ENCODE results near the gene HMGB4. TPM values are rescaled to one million over a fixed set of nuclear protein-coding genes. Genes with fewer than 3 reads are reported as not detected.

The HMGB4 gene
- total and polyA plus RNA-seq, 2 donors (not counting 3 experiments of a cell fraction or from before 2014, with no cell fraction given): not detected

DNA sequence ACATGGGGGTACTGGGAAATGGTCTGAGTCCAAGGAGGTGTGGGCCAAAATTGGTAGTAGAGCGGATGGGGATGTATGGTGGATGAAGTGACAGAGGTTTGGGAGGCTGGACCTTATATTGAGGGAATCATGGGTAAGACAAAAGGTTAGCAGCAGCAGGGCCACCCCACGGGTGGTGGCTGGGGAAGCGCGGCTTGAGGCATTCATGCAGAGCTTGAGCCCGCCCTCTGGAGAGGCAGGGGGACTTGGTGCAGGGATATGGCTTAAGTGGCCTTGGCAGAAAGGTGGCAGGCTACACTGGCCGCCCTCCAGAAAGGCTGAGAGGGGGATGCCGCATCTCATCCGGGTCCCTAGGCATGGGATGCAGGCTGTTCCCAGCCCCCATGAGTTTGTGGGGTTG is 31.5 kb downstream of the HMGB4 start:
- FAIRE-seq: no peak

DNA sequence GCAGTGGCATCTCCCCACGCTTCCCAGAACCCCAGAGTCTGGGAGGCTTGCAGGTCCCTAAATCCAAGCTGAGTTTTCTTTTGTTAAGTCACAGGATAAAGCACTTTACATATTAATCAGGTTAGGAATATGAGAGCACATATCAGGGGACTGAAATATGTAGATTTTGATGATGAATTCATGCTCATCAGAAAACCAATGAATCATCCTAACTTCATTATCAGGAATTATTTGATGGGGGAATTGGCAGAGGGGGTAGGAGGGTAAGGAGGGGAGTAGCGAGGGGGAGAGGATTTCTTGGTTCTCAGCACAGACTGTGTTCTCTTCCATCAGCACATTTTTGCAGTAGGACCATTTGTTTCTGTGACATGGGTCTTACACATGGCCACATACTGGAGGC is 32.1 kb downstream of the HMGB4 start:
- no peak for DNase-seq (ENCODE audit: low read depth, low spot score)
- ChIA-PET CTCF (no interaction called here), POLR2A (no interaction called here)
- H3K4me2 ChIP-seq (ENCODE audit: insufficient read depth, low read length): no peak overlapping the region
- TF ChIP-seq POLR2AphosphoS5 (IDR thresholded peaks at IDR 0.05; ENCODE audit: insufficient read depth, low read depth, low read length) (no peak), POLR2A (IDR thresholded peaks at IDR 0.05; ENCODE audit: low read depth, low read length) (no peak), FOS (IDR thresholded peaks at IDR 0.05; ENCODE audit: borderline replicate concordance, insufficient read depth, low read length) (no peak), GATA2 (IDR thresholded peaks at IDR 0.05; ENCODE audit: insufficient read depth, insufficient read length, low read depth, low read length) (no peak), MYC (IDR thresholded peaks at IDR 0.05; ENCODE audit: low read depth, low read length) (no peak), JUN (IDR thresholded peaks at IDR 0.05; ENCODE audit: borderline replicate concordance, insufficient read depth, insufficient read length, low read depth) (no peak), EZH2 (IDR thresholded peaks at IDR 0.05; ENCODE audit: borderline replicate concordance, low read depth, low read length, severe bottlenecking) (no peak)
- TF ChIP-seq, protein P1, sequence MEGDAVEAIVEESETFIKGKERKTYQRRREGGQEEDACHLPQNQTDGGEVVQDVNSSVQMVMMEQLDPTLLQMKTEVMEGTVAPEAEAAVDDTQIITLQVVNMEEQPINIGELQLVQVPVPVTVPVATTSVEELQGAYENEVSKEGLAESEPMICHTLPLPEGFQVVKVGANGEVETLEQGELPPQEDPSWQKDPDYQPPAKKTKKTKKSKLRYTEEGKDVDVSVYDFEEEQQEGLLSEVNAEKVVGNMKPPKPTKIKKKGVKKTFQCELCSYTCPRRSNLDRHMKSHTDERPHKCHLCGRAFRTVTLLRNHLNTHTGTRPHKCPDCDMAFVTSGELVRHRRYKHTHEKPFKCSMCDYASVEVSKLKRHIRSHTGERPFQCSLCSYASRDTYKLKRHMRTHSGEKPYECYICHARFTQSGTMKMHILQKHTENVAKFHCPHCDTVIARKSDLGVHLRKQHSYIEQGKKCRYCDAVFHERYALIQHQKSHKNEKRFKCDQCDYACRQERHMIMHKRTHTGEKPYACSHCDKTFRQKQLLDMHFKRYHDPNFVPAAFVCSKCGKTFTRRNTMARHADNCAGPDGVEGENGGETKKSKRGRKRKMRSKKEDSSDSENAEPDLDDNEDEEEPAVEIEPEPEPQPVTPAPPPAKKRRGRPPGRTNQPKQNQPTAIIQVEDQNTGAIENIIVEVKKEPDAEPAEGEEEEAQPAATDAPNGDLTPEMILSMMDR (IDR thresholded peaks at IDR 0.05; ENCODE audit: extremely low read depth in 1 of 2, insufficient read depth in 1 of 2, low read depth in 1 of 2, low read length in 2 of 2): no peak
- TF ChIP-seq, protein P2, sequence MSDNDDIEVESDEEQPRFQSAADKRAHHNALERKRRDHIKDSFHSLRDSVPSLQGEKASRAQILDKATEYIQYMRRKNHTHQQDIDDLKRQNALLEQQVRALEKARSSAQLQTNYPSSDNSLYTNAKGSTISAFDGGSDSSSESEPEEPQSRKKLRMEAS (IDR thresholded peaks at IDR 0.05; ENCODE audit: insufficient read depth, insufficient read length): no peak
- H3K27me3 ChIP-seq (ENCODE audit: control insufficient read depth in 2 of 2, insufficient read depth in 2 of 2, low read length in 2 of 2): no peaks in the 10 kb centered on the region
- no peaks in the 10 kb centered on the region for H3K36me3 ChIP-seq (ENCODE audit: control insufficient read depth in 2 of 2, extremely low read depth in 1 of 2, insufficient read depth in 2 of 2, low read length in 2 of 2)
- no peaks in the 10 kb centered on the region for H3K79me2 ChIP-seq (ENCODE audit: control insufficient read depth, insufficient read depth, low read length)
- H3K4me1 ChIP-seq (ENCODE audit: control insufficient read depth, extremely low read depth, insufficient read depth, low read length): no peaks in the 10 kb centered on the region
- no peak overlapping the region for H3K4me3 ChIP-seq (replicated peaks in 1 of 3; ENCODE audit: insufficient read depth in 1 of 3, low read depth in 1 of 3, low read length in 3 of 3)
- BruUV-seq (replicated peaks): no TSS peak
- no peaks in the 10 kb centered on the region for H4K20me1 ChIP-seq (replicated peaks; ENCODE audit: control insufficient read depth, extremely low read depth, insufficient read depth, low read length)
- intact Hi-C loops (cut with micrococcal nuclease) (no loop called here), dilution Hi-C loops (cut with MboI; ENCODE audit: extremely low pct_ligation_motif_present, low sequenced_read_pairs) (no loop called here)
- H3K9me3 ChIP-seq (replicated peaks; ENCODE audit: control insufficient read depth, insufficient read depth, low read length): peaks cover 4% of the 10 kb centered on the region
- no peak for FAIRE-seq
- no peaks in the 10 kb centered on the region for H3K9me1 ChIP-seq (replicated peaks; ENCODE audit: control insufficient read depth, extremely low read depth, insufficient read depth, low read length)
- H3K9ac ChIP-seq (replicated peaks; ENCODE audit: extremely low read depth, insufficient read depth, low read length): no peak overlapping the region
- no peak overlapping the region for H2AFZ ChIP-seq (ENCODE audit: low read depth, low read length)
- H3K27ac ChIP-seq (ENCODE audit: insufficient read depth, low read depth, low read length): no peak overlapping the region

More for the DNA sequence above, 31.5 kb downstream of the HMGB4 start:
- no peak for TF ChIP-seq JUN (IDR thresholded peaks at IDR 0.05; ENCODE audit: borderline replicate concordance, insufficient read depth, insufficient read length, low read depth)
- TF ChIP-seq FOS (IDR thresholded peaks at IDR 0.05; ENCODE audit: borderline replicate concordance, insufficient read depth, low read length): no peak
- no peak for TF ChIP-seq POLR2AphosphoS5 (IDR thresholded peaks at IDR 0.05; ENCODE audit: insufficient read depth, low read depth, low read length)
- Histone ChIP-seq H2AFZ (ENCODE audit: low read depth, low read length) (no peak overlapping the region), H3K36me3 (ENCODE audit: control insufficient read depth in 2 of 2, extremely low read depth in 1 of 2, insufficient read depth in 2 of 2, low read length in 2 of 2) (no peaks in the 10 kb centered on the region), H3K4me2 (ENCODE audit: insufficient read depth, low read length) (no peak overlapping the region), H3K4me3 (replicated peaks in 1 of 3; ENCODE audit: insufficient read depth in 1 of 3, low read depth in 1 of 3, low read length in 3 of 3) (no peak overlapping the region), H3K79me2 (ENCODE audit: control insufficient read depth, insufficient read depth, low read length) (no peaks in the 10 kb centered on the region), H4K20me1 (replicated peaks; ENCODE audit: control insufficient read depth, extremely low read depth, insufficient read depth, low read length) (no peaks in the 10 kb centered on the region), H3K27me3 (ENCODE audit: control insufficient read depth in 2 of 2, insufficient read depth in 2 of 2, low read length in 2 of 2) (no peaks in the 10 kb centered on the region), H3K4me1 (ENCODE audit: control insufficient read depth, extremely low read depth, insufficient read depth, low read length) (no peaks in the 10 kb centered on the region), H3K9ac (replicated peaks; ENCODE audit: extremely low read depth, insufficient read depth, low read length) (no peak overlapping the region), H3K9me3 (replicated peaks; ENCODE audit: control insufficient read depth, insufficient read depth, low read length) (peaks cover 2% of the 10 kb centered on the region), H3K9me1 (replicated peaks; ENCODE audit: control insufficient read depth, extremely low read depth, insufficient read depth, low read length) (no peaks in the 10 kb centered on the region), H3K27ac (ENCODE audit: insufficient read depth, low read depth, low read length) (no peak overlapping the region)
- intact Hi-C loops (cut with micrococcal nuclease) (no loop called here), dilution Hi-C loops (cut with MboI; ENCODE audit: extremely low pct_ligation_motif_present, low sequenced_read_pairs) (no loop called here)
- POLR2A ChIA-PET: no interaction called here
- no peak for DNase-seq (ENCODE audit: low read depth, low spot score)
- CTCF ChIA-PET: no interaction called here
- BruUV-seq (replicated peaks): no TSS peak
